GM10847 (cell line): Measurements from ENCODE around the gene MYO15A.

Source experiments
- POLR2A ChIP-seq: IDR thresholded peaks from 2 replicates; pipeline ENCODE4 v1.6.1; 2011; ENCODE audit not compliant: insufficient read length; ENCODE audit errors: extremely low read depth

The MYO15A gene

DNA sequence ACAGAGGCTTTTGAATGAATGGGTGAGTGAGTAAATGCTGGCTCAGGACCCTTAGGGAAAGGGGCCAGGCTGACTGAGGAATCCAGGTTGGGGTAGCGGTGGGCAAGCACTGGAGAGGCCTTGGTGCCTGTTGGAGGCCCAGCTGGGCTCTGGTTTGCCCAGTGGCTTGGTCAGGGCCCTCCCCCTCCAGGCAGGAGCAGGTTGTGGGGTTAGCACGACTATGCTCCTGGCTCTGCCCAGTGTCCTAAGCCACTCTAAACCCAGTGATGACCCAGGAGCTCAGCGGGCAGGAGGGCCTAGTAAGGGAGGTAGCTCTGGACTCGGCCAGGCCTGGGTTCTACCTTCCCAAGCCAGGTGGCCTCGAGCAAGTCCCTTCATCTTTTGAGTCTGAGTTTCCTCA, 7.5 kb downstream of the MYO15A start:
- TF ChIP-seq POLR2A, result no peak

DNA sequence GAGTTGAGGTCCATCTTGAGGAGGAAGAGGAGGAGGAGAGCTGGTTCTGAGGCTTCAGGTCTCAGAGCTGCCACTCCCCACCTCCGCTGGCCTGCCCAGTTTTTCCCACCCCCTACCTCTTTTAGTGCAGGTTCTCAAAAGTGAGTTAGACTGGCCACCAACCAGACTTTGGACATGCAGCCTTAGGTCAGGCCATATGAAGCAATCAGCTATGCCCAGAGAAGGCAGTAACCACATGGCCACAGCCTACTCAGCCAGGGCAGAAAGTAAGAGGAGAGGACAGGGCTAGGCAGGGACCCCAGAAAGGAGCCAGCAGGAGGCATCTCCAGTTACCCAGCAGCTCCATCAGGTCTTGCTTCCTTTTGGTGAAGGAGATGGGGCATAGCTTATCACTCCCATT, 9.0 kb downstream of the MYO15A start:
- no peak for TF ChIP-seq POLR2A

DNA sequence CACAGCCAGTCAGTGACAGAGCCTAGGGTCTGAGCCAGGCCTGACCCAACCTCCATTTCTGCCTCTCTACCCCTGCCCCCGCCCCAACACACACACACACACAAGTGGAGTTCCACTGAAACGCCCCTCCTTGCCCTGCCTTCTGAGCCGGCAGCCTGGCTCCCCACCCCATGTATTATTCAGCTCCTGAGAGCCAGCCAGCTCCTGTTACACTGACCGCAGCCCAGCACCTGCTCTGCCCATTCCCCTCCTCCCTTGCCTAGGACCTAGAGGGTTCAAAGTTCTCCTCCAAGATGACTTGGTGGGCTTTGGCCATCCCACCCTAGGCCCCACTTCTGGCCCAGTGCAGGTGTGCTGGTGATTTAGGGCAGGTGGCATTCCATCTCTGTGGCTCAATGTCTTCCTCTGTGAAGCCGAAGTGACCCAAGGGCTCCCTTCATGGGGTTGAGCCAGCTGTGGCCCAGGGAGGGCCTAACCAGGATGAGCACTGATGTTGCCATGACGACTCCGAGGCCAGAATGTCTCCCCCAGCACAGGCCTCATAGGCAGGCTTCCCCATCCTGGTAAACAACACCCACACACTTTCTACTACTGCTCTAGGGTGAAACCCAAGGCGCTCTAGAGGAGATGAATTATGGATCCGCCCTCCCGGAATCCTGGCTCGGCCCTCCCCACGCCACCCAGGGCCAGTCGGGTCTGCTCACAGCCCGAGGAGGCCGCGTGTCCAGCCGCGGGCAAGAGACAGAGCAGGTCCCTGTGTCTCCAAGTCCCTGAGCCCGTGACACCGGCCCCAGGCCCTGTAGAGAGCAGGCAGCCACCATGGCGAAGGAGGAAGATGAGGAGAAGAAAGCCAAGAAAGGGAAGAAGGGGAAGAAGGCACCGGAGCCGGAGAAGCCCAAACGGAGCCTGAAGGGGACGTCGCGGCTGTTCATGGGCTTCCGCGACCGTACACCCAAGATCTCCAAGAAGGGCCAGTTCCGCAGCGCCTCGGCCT, 9.7 kb downstream of the MYO15A start:
- no peak for TF ChIP-seq POLR2A

DNA sequence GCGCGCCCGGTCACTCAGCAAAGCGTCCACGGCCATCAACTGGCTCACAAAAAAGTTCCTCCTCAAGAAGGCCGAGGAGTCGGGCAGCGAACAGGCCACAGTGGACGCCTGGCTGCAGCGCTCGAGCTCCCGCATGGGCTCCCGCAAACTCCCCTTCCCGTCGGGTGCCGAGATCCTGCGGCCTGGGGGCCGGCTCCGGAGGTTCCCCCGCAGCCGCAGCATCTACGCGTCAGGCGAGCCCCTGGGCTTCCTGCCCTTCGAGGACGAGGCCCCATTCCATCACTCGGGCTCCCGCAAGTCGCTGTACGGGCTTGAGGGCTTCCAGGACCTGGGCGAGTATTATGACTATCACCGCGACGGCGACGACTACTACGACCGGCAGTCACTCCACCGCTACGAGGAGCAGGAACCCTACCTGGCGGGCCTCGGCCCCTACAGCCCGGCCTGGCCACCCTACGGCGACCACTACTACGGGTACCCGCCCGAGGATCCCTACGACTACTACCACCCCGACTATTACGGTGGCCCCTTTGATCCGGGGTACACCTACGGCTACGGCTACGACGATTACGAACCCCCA, 10.7 kb downstream of the MYO15A start:
- TF ChIP-seq POLR2A, result no peak

DNA sequence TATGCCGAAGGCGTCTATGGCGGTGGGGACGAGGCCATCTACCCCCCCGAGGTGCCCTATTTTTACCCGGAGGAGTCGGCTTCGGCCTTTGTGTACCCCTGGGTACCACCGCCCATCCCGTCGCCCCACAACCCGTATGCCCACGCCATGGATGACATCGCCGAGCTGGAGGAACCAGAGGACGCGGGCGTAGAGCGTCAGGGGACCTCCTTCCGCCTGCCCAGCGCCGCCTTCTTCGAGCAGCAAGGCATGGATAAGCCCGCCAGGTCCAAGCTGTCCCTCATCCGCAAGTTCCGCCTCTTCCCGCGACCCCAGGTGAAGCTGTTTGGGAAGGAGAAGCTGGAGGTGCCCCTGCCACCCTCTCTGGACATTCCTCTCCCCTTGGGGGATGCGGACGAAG, 11.4 kb downstream of the MYO15A start:
- no peak for TF ChIP-seq POLR2A

DNA sequence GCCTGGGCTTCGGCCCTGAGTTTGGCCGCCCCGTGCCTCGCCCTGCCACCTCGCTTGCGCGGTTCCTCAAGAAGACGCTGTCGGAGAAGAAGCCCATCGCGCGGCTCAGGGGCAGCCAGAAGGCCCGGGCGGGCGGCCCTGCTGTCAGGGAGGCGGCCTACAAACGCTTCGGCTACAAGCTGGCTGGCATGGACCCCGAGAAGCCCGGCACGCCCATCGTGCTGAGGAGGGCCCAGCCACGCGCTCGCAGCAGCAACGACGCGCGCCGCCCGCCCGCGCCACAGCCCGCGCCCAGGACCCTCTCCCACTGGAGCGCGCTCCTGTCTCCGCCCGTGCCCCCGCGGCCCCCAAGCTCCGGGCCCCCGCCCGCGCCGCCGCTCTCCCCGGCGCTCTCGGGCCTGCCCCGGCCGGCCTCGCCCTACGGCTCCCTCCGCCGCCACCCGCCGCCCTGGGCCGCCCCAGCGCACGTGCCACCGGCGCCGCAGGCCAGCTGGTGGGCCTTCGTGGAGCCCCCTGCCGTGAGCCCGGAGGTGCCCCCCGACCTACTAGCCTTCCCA, 12.0 kb downstream of the MYO15A start:
- no peak for TF ChIP-seq POLR2A

DNA sequence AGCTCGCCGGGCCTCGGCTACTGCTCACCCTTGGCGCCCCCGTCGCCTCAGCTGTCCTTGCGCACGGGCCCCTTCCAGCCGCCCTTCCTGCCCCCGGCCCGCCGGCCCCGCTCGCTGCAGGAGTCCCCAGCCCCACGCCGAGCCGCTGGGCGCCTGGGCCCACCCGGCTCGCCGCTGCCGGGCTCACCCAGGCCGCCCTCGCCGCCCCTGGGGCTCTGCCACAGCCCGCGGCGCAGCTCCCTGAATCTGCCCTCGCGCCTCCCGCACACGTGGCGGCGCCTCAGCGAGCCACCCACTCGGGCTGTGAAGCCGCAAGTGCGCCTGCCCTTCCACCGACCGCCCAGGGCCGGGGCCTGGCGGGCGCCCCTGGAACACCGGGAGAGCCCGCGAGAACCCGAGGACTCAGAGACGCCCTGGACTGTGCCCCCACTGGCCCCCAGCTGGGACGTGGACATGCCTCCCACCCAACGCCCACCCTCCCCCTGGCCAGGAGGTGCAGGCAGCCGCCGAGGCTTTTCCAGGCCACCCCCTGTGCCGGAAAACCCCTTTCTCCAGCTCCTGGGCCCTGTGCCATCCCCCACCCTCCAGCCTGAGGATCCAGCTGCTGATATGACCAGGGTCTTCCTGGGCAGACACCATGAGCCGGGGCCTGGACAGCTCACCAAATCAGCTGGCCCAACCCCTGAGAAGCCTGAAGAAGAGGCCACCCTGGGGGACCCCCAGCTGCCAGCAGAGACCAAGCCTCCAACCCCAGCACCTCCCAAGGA, 12.8 kb downstream of the MYO15A start:
- TF ChIP-seq POLR2A, result no peak

DNA sequence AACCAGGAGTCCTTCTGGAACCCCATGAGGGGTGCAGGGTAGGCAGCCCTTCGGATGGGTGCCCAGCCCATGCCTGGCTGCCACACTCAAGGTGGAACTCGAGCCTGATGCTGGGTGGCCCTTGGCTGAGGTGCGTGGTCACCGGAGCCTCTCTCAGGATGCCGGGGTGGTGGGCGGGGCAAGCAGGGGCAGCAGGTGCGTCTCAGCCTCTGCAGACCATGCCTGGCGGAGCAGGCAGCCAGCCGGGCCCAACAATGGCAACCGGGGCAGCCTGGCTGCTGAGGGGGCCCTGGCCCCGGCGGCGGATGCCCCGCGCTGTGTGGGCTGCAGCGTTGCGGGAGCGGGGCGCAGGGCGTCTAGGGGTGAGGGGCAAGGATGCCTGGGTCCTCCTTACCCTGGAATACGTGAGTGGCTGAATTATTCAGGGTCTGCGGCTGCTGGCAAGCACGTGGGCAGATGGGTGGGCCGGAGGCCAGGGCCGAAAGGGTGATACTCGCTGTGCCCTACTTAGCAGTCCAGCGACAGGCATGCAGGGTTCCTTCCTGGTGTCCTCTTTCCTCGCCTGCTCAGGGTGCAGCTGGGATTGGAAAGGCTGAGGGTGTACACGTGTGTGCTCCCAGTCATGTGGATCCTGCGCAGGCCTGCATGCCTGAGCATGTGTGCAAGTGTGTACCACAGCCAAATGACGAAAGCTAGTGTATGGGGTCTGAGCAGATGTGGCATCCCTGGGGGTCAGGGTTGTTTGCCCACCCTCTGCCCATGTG, 14.6 kb downstream of the MYO15A start:
- TF ChIP-seq POLR2A, result no peak

DNA sequence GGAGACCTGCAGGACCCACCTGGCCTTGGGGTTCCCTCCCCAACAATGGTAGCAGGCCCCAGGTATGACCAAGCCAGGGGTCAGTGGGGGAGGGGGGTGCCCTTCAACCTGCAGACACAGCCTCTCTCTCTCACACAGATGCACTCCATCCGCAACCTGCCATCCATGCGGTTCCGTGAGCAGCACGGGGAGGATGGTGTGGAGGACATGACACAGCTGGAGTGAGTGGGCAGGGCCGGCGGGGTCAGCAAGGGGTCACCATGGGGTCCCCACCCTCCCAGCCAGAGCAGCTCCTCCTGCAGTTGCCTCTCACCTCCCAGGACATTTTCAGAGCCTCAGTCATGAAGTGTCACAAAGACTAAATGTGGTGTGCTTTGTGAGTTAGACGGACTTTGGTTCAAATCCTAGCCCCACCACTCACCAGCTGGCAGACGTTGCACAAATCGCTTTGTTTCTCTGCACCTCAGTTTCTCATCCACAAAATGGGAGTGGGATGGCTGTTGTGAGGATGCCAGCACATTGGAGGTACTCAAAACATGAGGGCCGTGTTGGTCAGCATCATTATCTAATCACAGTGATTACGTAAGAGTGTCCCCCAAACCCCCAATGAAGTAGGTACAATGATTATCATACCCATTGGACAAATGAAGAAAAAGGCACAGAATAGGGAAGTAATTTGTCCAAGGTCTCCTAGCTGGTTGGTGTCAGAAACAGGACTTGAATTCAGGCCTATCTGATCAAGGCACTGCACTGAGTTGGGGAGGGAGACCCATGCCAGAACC, 16.0 kb downstream of the MYO15A start:
- no peak for TF ChIP-seq POLR2A

DNA sequence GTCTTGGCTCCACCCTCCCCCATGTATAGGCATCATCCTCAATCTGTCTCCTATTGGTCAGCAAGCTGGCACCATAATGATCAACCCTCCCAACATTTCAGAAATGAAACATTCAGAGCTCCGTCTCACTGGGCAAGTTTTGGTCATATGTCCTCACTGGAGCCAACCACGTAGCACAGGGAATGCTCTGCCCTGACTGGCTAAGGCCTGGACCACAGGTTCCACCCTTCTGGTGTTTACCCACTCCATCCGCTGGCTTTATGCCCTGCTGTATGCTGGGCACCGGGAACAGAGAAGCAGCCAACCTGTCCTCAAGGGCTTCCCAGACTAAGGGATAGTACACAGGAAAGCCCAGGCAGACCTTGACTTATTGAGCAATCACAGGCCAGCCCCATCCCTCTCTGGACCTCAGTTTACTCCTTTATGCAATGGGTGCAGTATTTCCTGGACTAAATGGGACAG, 20.5 kb downstream of the MYO15A start:
- no peak for TF ChIP-seq POLR2A

DNA sequence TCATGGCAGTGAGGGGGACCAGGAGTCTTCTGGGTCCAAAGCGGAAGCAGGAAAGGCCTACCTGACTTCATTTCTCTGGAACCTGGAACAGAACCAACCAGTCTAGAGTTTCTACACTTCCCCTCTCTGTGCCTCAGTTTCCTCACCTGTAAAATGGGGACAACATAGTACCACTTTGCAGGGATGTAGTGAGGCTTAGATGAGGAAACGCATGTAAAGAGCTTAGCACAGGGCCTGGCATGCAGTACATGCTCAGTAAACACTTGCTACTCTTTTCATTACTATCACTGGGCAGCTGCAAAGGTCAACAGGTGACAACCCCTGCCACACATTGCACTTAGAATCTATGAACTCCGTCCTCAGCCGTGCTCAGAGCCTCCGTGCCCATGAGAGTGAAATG, 24.2 kb downstream of the MYO15A start:
- no peak for TF ChIP-seq POLR2A

DNA sequence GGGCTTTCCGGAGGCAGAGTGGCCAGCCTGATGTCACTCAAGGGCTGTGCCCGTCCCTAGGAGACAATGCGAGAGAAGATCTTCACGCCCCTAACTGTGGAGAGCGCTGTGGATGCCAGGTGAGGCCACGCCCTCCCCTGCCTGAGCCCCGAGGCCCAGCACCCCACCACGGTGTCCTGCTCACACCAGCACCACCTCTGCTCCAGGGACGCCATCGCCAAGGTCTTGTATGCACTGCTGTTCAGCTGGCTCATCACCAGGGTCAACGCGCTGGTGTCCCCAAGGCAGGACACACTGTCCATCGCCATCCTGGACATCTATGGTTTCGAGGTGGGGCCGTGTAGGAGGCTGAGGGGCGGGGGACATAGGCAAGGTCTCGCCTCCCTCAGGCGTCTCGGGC, 27.8 kb downstream of the MYO15A start:
- TF ChIP-seq POLR2A, result no peak

DNA sequence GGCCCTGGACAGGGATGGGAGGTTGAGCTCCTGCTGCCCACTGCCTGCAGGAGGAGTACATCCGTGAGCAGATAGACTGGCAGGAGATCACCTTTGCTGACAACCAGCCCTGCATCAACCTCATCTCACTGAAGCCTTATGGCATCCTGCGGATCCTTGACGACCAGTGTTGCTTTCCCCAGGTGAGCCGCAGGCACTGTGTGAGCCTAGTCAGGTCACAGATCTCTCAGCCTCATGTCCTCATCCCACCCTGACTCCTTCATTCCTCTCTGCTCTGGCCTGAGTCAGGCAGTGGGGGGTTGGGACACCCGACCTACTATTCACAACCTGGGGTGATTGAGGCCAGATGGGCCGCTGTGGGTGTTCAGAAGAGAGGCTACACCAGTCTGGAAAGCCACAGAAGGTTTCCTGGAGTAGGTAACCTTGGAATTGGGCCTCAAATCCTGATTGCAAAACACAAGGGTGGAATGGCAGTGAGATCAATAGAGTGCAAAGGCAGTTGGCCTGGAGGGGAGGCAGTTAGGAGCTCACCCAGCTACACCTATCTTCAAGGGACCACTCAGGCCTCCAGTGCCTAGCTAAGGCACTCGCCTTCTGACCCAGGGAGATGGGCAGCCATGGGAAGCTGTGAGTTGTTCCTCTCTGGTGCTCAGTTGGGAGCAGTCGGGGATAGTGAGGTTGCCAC, 29.7 kb downstream of the MYO15A start:
- TF ChIP-seq POLR2A, result no peak
